Measurements from ENCODE around the gene LNX2.

DNA sequence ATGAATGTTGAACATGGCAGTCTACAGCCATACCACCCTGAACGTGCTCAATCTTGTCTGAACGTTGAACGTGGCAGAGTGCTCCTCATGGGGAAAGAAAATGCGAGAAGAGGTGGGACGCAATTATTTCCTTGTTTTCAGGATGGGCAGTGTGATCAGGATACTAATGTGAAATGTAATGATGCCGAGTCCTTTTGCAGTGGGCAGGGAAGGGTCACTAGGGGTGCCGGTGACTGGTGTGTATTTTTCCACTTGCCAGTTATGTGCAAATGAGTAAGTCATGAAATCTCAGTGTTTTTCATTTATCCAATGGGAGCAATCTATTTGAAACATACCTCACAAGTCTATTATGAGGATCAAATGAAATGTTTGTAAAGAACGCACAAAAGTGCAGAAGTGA, 84.8 kb downstream of the LNX2 start:
- TF ChIP-seq CTCF (IDR thresholded peaks at IDR 0.05; ENCODE audit: borderline replicate concordance, extremely low read depth, low read length, poor library complexity, severe bottlenecking) (no peak), EZH2 (IDR thresholded peaks at IDR 0.05; ENCODE audit: borderline replicate concordance, low read depth, low read length, severe bottlenecking) (no peak)
